ENCODE data around the gene DNAL1.
"Not testable (repeated sequence)": the region's sequence is repeated elsewhere in the genome, so short reads cannot be mapped to it uniquely, and the experiment has no call there.

The DNAL1 gene, protein sequence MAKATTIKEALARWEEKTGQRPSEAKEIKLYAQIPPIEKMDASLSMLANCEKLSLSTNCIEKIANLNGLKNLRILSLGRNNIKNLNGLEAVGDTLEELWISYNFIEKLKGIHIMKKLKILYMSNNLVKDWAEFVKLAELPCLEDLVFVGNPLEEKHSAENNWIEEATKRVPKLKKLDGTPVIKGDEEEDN

DNA sequence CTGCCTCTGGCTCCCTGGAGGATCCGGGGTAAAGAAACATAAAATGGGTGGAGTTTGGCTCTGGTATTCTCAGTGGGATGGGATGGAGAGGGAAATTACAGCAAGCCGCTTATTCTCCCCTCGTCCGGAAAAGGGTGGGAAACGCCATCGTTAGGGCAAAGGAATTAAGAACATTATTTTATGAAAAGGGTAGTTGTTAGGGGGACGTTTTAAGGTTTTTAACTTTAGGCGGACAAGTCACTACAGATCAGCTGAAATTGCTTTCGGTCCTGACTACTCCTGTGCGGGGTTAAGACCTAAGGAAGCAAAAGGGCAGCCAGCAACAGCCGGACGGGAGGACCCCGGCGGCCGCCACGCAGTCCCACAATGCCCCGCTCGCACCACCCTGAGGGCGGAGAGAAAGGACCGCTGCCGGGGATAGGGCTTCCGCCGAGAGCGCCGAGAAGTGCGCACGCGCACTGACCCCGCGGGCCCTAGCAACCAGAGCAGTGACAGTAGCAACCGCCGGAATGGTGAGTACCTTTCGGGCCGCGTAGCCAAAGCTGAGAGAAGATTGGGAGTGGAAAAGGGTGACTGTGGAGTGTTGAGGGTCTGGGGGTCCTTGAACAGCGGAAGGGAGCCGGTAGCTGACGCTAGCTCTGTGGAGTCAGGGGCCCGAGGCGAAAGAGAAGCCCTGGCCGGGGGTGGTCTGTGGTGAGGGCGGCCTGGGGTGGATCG lies at the start of gene DNAL1:
Gene DNAL1 (plus strand): TSS at position 456 of the 717 bp plus-strand sequence. CDS start 54 bp downstream, at position 510.
- peak; percentile 67 to 69 for DNase-seq (ENCODE audit: low read depth in 2 of 2)

DNA sequence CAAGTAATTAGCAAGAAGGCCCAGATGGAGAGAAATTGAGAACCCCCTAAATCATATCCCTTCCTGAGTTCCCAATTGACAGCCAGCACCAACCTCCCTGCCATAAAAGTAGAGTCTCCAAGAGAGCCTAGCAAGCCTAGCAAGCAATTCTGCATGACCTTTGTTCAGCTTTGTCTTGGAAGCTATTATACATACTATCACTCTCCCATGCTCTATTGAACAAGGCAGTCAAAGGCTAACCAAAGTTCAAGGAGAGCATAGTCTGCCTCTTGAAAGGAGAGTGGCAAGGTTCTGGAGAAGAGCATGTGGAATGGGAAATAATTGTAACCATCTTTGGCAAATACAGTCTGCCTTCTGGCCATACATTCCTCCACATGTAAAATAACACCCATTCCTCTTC lies 45.3 kb upstream of the DNAL1 start:
- DNase-seq (ENCODE audit: low read depth in 2 of 2), result no peak

DNA sequence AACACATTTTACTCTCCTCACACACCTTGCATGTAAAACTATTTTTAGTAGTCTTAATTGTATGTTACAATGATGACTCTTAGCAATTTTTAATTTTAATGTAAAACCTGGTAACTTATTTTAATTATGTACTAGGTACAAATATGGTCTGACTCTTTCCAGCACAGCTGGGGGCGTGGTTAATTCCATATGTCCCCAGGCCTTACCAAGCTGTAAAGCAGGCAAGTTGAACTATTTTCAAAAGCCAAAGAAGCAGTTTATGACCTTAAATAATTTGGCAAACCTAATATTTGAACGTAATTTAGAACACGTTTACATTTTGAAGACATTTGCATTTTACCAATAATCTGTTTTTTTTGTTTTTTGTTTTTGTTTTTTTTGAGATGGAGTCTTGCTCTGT lies 41.8 kb upstream of the DNAL1 start:
- no peak for DNase-seq (ENCODE audit: low read depth in 2 of 2)

DNA sequence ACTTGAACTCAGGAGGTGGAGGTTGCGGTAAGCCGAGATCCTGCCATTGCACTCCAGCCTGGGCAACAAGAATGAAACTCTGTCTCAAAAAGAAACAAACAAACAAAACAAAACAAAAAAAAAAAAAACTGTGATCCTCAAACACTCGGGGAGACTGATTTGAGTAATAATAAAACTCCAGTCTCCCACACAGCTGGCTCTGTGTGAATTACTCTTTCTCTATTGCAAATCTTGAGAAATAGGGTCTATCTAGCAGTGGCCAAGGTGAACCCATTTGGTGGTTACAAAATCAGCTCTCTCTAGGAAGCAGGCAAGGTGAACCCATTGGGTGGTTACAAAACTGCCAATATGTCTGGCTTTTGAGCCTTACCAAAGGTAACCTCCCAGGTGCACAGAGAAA lies 38.5 kb upstream of the DNAL1 start:
- no peak for DNase-seq (ENCODE audit: low read depth in 2 of 2)

DNA sequence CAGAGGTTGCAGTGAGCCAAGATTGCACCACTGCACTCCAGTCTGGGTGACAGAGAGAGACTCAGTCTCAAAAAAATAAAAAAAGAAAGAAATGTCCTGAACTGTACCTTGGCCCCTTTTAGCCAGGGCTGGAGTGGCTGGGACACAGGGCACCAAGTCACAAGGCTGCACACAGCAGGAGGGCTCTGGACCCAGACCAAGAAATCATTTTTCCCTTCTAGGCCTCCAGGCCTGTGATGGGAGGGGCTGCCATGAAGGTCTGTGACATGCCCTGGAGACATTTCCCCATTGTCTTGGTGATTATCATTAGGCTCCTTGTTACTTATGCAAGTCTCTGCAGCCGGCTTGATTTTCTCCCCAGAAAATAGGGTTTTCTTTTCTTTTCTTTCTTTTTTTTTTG lies 37.5 kb upstream of the DNAL1 start:
- DNase-seq (ENCODE audit: low read depth in 2 of 2), result no peak

DNA sequence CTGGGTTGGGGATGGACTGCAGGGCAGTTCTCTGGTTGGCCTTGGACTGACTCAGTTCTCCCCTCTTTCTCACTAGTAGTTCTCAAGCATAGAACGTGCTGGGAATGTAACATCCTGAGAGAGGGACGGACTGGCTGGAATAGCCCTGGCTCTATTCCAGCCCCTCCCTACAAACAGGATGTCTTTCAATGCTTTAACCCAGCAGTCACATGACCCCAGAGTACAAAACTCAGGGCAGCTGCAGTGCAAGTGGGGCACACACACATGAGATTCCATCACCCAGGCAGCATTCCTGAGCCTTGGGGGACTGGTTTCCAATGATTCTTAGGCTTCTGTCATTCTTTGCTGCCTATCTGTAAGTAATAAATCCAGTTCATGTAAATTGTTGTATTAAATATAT lies 34.1 kb upstream of the DNAL1 start:
- DNase-seq (ENCODE audit: low read depth in 2 of 2), result no peak

DNA sequence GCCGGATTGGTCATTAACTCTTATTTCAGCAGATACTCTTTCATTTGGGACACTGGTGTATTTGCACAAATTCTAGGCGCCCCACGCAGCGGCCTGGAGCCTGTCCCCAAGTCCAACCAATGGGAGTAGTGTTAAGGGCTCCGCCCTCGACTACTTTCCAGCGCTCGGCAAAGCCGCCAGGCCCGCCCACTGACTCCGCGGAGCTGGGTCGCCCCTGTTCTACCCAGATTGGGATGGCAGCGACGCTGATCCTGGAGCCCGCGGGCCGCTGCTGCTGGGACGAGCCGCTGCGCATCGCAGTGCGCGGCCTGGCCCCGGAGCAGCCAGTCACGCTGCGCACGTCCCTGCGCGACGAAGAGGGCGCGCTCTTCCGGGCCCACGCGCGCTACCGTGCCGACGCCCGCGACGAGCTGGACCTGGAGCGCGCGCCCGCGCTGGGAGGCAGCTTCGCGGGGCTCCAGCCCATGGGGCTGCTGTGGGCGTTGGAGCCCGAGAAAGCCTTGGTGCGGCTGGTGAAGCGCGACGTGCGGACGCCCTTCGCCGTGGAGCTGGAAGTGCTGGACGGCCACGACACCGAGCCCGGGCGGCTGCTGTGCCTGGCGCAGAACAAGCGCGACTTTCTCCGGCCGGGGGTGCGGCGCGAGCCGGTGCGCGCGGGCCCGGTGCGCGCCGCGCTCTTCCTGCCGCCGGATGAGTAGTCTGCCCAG lies 32.3 kb upstream of the DNAL1 start, which contains the start of gene ACOT6:
Gene ACOT6 (plus strand): TSS at position 179 of the 707 bp plus-strand sequence. CDS start 55 bp downstream, at position 234.
- peak; percentile 15 to 20 for DNase-seq (ENCODE audit: low read depth in 2 of 2)

DNA sequence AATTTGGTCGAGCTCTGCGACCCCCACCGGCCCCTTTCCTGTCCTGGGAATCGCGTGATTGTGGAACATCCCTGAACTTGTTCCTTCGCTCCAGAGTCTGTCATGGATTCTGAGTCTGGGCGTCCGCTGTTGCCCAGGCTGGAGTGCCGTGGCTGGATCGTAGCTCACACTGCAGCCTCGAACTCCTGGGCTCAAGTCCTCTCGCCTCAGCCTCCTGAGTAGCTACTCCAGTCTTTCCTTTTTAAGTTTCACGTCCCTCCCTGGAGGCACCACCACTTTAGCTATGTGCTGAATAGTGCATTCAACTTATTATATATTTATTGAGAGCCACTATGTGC lies 31.8 kb upstream of the DNAL1 start:
- no peak for DNase-seq (ENCODE audit: low read depth in 2 of 2)

DNA sequence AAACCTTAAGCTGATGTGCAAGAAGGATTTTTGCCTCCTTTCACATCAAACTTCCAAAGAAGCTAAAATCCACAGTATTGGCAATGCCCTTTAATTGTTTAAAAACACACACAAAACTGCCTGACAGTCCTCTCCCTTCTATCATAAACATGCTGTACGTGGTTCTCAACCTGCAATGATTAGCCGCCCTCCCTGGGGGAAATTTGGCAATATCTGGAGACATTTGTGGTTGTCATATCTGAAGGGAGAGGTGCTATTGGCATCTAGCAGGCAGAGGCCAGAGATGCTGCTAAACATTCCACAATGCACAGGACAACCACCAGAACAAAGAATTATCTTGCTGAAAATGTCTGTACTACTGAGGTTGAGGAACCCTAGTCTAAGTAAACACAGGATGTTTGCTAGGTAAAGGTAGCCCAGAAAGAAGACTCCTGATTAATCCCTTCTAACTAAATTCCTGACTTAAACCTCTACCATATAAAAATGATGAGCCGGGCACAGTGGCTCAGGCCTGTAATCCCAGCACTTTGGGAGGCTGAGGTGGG lies 31.3 kb upstream of the DNAL1 start:
- no peak for DNase-seq (ENCODE audit: low read depth in 2 of 2)

DNA sequence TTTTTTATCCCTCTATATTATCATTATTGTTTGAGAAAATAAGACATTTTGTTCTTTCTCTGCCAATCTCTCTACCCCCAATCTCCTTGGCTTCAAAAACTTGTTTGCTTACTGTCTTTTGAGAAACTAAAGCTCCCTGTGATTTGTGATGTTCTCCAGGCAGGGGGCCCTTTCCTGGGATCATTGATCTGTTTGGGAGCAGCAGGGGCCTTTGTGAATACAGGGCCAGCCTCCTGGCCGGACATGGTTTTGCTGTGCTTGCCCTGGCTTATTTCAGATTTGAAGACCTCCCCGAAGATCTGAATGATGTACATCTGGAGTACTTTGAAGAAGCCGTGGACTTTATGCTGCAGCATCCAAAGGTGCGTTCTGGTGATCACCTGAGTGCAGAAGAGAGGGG lies 28.0 kb upstream of the DNAL1 start:
- no peak for DNase-seq (ENCODE audit: low read depth in 2 of 2)

DNA sequence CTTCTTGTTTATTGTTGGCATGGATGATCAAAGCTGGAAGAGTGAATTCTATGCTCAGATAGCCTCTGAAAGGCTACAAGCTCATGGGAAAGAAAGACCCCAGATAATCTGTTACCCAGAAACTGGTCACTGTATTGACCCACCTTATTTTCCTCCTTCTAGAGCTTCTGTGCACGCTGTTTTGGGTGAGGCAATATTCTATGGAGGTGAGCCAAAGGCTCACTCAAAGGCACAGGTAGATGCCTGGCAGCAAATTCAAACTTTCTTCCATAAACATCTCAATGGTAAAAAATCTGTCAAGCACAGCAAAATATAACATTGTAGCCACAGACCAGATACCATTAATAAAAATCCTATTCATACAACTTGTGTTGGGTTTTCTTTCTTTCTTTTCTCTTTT lies 25.3 kb upstream of the DNAL1 start:
- DNase-seq (ENCODE audit: low read depth in 2 of 2), result no peak

DNA sequence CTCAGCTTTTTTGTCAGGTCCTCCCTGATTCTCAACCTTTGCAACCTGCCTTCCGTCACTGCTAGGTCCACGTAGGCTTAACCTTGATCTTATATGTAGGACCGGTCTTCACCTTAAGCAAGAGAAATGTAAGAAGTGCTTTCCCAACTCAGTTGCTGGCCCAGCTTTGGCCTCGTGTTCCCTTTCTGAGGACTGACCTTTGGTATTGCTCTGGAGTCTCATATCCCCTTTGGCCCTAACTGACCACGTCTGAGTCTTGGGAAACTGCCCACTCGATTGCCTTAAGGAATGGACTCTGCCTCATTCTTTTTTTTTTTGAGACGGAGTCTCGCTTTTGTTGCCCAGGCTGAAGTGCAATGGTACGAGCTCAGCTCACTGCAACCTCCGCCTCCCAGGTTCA lies 24.5 kb upstream of the DNAL1 start:
- DNase-seq (ENCODE audit: low read depth in 2 of 2), result no peak

DNA sequence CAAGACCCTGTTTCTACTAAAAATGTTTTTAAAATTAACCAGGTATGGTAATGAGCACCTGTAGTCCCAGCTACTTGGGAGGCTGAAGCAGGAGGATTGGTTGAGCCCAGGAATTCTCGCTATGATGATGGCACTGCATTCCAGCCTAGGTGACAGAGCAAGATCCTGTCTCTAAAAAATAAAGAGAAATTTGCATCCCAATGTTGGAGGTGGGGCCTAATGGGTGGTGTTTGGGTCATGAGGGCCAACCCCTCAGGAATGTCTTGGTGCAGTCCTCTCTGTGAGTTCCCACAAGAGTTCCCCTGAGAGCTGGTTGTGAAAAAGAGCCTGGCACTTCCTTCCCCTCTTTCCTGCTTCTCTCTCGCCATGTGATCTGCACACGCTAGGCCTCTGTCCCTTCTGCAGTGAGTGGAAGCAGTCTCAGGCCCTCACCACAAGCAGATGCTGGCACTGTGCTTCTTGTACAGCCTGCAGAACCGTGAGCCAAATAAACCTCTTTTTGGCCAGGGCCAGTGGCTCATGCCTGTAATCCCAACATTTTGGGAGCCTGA lies 21.2 kb upstream of the DNAL1 start:
- no peak for DNase-seq (ENCODE audit: low read depth in 2 of 2)

DNA sequence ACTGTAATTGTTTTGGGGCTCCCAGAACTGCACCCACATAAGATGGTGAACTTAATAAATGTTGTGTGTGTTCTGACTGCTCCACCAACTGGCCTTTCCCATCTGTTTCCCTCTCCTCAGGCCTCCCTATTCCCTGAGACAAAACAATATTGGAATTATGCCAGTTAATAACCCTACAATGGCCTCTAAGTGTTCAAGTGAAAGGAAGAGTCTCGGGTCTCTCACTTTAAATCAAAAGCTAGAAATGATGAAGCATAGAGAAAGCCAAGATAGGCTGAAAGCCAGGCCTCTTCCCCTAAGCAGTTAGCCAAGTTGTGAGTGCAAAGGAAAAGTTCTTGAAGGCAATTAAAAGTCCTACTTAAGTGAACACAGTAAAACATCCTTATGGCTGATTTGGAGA lies 19.1 kb upstream of the DNAL1 start:
- no peak for DNase-seq (ENCODE audit: low read depth in 2 of 2)

DNA sequence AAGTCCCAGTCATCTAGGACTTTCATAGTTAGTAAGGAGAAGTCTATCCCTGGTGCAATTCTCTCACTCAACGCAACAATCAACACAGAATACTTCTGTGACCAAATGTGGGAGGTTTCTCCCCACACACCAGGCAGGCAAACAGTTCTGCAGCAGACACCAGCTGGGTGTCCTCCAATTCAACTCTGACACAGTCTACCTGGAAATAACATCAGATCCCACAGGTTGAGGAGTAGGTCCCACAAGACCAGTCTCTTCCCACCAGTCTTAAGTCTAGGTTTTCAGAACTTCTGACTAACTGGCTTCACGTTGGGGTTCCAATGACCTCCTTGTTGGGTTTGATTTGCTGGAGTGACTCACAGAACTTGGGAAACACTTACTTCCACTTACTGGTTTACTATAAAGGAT lies 17.6 kb upstream of the DNAL1 start:
- no peak for DNase-seq (ENCODE audit: low read depth in 2 of 2)

DNA sequence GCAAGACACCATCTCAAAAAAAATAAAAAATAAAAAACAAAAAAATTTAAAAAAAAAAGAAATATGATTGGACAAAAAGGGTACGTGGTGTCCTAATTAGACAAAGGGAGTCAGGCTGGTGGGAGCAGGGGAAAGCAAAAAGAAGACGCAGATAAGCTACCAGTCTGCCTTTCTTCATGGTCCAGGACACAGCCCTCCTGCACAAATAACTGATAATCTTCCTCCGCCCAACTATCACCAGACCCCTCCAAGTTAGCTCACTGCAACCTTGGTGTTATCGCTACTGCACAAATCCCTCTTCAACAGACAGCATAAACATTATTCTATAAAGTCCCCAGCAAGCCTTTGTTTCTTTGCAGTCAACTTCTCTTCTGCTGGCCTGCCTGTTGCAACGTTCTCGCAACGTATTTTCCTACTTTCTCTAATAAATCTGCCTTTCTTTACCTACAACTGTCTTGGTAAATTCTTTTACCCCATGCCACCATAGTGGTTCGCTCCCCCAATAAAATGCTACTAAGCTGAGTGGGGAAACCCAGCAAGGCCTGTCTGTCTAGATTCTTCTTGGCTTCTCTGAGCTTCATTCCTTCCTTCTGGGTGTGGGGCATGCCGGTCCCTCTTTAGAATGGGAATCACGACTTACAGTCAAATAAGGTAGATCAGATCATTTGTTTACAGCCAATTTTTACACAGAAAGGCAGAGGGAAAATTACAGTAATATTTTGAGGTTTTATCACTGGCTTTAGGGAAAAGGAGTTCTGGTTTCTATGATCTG lies 14.6 kb upstream of the DNAL1 start:
- DNase-seq (ENCODE audit: low read depth in 2 of 2), result no peak

DNA sequence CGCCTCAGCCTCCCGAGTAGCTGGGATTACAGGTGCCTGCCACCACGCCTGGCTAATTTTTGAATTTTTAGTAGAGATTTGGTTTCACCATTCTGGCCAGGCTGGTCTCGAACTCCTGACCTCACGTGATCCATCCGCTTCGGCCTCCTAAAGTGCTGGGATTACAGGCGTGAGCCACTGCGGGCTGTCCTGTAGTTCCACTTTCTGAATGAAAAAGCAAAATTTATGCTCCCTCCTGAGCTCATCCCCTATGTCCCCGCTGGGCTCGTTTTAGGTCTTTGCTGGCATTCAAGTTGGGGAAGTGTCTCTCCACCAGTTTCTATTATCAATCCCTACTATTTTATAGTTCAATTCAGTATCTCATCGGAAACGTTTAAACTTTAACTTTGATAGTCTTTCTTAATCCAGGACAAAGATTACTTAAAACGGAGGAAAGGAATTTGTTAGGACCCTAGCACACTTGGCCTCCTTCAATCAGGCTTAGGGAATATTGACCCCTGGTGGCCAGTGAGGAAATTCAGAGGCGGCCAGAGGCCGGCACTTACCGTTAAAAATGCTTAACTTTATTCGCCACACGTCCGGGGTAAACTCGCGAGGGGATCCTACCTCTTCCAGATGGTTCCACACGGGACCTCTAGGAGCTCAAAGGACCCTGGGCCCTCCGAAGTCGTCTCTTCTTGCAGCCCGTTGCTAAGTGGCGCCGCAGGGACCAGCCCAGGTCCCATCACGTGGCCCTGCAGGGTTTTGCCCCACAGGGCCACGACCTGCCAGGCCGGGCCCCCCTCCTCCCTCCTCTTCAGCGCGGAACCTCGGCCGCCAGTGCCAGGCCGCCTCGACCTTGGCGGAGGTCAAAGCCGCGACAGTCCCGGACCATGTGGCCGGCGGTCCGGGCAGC lies 11.4 kb upstream of the DNAL1 start:
- DNase-seq (ENCODE audit: low read depth in 2 of 2), result peak; percentile 23 to 33

DNA sequence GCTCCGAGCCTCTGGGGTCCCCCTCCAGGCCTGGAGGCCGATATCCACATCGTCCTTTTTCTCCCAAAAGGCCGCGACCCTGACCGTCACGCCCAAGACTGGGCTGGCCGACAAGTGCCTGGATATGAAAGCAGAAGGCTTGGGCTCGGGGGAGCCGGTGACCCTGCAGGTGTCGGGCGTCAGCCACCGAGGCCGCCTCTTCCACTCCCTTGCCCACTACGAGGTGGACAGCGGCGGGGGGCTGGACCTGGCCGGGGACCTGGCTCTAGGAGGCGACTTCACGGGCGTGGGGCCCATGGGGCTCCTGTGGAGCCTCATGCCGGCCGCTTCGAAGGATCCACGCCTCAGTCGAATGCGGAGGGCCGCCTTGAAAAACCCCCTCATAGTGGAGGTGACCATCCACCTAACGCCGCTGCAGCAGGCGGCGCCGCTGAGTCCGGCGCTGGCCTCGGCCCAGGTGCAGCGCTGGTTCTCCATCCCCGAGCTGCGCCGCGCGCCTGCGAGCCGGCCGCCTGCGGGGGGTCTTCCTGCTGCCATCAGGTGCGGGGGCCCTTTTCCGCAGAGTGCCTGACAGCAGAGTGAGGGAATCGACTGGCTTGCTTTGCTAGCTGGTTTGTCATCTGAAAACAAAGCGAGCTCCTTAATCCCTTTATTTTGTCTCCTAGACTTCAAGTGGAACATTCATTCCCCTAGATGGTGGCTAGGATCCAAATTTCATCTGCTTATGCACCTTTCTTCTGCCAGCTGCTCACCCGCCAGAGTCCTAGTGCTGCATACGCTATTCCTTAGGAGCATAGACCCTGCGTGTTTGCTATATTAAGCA lies 10.6 kb upstream of the DNAL1 start:
- DNase-seq (ENCODE audit: low read depth in 2 of 2), result no peak

DNA sequence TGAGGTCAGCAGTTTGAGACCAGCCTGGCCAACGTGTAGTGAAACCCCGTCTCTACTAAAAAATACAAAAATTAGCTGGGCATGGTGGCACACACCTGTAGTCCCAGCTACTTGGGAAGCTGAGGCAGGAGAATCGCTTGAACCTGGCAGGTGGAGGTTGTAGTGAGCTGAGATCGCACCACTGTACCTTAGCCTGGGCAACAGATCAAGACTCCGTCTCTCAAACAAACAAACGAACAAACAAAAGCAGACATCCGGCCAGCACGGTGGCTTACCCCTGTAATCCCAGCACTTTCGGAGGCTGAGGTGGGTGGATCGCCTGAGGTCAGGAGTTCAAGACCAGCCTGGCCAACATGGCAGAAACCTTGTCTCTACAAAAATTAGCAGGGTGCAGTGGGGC lies 8.4 kb upstream of the DNAL1 start:
- not testable (repeated sequence) for DNase-seq (ENCODE audit: low read depth in 2 of 2)

DNA sequence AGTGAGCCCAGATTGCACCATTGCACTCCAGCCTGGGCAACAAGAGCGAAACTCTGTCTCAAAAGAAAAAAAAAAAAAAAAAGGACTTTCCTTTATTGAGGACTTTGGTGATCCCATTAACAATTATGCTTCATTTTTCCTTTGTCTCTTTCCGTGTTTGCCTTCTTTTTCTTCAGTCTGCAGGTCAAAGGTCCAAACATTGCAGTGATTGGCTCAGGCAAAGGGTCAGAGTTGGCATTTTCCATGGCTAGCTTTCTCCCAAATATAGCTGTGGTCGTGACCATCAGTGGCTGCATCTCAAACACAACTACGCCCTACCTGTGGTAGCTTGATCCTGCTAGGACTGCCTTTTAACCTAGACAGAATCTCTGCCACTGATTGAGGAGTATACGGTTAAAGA lies 7.0 kb upstream of the DNAL1 start:
- DNase-seq (ENCODE audit: low read depth in 2 of 2), result no peak
